Middle frontal gyrus (tissue), 1 donor: ENCODE measurements around the gene HNRNPA1.
"Not testable (repeated sequence)": the region's sequence is repeated elsewhere in the genome, so short reads cannot be mapped to it uniquely, and the experiment has no call there.

Experiments used
- DNase-seq: peaks from one replicate; pipeline ENCODE4 v3.0.0-alpha.2; 2015; ENCODE audit warnings: low spot score; ENCODE audit errors: extremely low spot score

Gene HNRNPA1

DNA sequence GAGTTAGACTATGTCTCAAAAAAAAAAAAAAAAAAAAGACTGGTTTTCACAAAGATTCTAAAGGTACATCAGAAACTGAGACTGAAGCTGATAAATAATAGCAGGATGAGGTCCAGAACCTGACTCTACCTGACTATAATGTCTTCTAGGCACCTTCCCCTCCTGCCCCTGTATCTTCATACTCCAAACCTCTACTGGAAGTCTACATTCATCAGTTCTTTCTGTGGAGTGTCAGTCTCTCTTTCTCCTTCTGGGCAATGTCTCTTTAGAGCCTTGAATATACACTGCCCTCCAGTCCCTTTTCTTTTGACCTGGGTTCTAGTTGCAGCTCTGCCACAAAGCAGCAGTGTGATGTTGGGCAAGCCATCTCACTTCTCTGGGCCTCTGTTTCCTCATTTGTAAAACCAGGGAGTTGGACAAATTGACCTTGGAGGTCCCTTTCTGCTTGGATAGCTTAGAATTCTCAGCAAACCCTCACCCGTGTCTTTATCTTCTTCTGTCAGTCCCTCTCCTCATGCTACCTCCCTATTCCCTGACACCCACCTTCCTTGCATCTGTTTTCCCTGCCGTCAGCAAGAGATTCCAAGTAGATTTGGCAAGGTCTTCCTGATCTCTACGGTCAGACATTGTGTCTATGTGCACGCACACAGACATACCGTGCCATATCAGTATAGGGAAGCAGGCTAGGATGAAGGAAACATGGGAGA, 16.0 kb downstream of the HNRNPA1 start:
- no peak for DNase-seq

- no peak for DNase-seq
These were observed 18.4 kb downstream of the HNRNPA1 start for GRCh38 chr12:54298904-54299303.

- no peak for DNase-seq
These were observed 19.1 kb downstream of the HNRNPA1 start for GRCh38 chr12:54299515-54300224.

DNA sequence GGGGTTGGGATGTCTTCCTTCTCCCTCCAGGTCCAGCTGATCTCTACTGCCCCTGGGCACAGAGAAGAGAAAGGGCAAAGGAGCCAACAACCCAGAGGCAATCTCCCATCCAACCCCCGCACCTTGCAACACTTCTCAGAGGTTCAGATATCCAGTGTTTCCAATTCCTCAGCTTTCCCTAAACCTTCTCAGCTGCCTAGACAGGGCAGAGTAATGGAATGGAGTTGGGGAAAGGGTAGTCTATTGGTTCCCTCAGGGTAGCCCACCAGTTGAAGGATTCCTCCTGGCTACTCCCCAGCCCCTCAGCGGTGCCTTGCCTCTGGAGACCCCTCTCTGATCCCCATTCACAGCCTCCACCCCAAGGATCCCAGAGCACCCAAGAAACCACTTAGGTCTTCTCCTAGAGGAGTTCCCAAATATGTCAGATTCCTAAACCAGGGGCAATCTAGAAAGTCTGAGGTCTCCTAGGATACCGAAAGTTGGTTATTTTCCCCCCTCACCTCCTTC, 19.8 kb downstream of the HNRNPA1 start:
- DNase-seq, result no peak

- DNase-seq, result no peak
These were observed 20.4 kb downstream of the HNRNPA1 start, which contains the start of gene NFE2 for GRCh38 chr12:54300732-54301427. NFE2 (minus strand) TSS chr12:54301015; CDS start chr12:54295248, 5,767 bp downstream.

DNA sequence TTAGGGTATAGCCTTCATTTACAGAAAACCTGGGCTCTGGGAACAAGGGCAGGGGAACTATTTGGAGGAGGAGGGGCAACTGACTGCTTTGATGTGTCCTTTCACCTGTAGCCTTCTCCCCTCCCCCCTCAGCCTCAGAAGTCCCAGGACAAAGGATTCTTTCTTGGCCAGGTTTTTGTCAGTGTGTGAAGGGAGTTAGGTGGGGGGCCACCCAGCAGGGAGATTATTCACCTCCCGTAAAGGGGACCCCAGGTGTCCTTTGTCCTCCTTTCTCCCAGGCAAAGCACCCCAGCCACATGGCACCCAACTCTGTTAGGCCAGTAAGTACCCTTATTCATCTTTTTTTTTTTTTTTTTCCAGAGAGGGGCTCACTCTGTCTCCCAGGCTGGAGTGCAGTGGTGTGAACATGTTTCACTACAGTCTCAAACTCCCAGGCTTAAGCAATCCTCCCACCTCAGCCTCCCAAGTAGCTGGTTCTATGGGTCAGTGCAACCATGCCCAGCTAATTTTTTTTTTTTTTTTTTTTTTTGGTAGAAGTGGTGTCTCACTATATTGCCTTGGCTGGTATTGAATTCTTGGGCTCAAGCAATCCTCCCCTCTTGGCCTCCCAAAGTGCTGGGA, 21.0 kb downstream of the HNRNPA1 start:
- DNase-seq, result no peak

DNA sequence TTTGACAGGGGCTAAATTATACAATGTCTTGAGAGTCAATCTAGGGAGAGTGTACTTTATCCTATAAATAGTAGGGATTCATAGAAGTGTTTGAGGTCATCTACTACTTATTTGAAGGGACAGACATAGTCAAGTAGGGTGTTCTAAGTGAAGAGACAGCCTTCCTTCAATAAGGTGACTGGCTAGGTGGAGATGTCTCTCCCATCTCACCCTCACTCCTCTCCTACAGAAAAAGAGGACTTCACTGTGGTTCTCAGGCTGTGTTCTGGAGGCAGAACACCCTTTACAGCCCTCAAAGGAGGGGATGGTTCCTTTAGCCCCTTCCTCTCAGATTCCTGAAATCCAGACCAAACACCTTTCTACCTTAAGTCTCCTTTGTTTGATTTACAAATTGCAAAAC, 23.1 kb downstream of the HNRNPA1 start:
- DNase-seq, result no peak

DNA sequence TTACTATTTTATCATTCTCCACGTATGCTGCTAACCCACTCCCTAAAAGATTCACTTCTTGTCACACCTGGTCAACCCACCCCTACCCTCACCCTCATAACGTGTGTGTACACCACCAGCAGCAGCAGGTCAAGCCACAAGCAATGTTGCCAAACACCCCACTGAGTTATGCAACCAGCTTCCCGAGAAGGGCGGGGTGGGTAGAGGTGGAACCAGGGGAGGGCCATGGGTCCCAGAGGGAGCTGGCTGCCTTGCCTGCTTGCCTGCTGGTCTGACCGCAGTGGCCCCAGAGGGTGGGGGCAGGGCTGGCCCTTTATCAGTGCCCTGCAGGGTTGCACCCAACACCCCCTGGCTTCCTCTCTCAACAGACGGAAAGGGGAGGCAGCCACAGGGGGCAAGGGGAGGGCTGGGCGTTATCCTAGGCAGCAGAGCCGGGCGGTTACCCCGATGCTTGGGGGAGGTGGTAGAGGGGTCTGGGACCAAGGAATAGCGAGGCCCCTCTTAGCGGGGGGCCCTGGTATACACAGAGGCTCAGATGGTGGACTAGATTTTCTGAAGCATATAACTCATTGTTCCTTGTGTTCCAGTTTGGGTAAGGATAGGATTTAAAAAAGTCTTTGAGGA, 23.8 kb downstream of the HNRNPA1 start:
- no peak for DNase-seq

DNA sequence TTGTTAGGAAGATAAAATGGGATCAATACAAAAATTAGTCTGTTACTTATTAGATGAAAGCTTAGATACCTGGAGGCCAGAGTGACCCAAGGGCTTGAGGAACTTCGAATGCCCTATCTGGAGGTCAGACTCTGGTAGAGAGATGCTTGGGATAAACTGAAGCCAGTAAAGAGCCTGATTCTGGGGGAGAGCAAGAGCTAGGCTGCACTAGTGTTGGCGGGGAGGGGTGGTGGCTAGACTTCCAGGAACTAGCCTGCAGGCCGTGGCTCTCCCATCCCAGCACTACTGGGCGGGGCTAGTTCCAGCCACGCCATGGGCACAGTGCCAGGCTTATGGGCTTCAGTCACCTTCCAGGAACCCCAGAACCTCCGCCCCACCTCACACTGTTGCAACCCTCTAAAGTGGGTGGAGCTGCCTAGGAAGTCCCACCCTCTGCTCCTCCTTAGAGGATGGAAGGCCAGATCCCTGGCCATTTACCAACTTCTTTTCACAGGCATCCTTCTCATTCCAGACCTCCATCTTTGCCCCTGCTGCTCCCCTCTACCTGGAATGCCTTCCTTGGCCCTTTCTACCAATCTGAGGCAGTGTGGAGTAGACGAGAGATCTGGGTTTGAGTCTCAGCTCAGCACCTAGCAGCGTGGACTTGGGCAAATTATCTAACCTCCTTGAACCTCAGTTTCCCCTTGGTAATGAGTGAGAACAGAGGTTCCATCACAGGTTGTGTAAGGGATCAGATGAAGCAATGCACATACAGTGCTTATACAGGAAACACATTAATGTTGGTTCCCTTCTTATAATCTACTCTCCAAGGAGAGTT, 26.6 kb downstream of the HNRNPA1 start:
- no peak for DNase-seq

- DNase-seq, result no peak
These were observed 30.5 kb downstream of the HNRNPA1 start for GRCh38 chr12:54311051-54311450.

DNA sequence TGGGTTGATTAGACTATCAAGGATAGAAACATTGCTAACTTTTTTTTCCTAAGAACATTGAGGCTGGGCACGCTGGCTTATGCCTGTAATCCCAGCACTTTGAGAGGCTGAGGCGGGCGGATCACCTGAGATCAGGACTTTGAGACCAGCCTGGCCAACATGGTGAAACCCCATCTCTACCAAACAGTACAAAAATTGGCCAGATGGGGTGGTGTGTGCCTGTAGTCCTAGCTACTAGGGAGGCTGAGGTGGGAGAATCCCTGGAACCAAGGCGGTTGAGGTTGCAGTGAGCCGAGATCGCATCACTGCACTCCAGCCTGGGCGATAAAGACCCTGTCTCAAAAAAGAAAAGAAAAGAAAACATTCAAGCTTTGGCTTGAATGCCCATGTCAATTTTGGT, 31.8 kb downstream of the HNRNPA1 start:
- DNase-seq, result not testable (repeated sequence)

DNA sequence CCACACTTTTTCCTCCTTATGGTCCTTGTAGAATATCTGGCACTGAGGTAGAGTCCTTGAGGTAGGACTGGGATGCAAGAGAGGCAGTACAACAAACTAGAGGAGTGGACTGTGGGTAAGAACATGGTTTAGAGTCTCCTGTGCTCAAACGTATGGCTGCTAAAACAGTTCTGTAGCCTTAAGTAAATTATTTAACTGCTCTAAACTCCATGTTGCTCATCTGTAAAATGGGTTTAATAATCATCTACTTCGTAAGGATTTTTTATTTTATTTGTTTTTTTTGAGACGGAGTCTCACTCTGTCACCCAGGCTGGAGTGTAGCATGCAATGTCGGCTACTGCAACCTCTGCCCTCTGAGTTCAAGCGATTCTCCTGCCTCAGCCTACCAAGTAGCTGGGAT, 40.8 kb downstream of the HNRNPA1 start:
- DNase-seq, result no peak

DNA sequence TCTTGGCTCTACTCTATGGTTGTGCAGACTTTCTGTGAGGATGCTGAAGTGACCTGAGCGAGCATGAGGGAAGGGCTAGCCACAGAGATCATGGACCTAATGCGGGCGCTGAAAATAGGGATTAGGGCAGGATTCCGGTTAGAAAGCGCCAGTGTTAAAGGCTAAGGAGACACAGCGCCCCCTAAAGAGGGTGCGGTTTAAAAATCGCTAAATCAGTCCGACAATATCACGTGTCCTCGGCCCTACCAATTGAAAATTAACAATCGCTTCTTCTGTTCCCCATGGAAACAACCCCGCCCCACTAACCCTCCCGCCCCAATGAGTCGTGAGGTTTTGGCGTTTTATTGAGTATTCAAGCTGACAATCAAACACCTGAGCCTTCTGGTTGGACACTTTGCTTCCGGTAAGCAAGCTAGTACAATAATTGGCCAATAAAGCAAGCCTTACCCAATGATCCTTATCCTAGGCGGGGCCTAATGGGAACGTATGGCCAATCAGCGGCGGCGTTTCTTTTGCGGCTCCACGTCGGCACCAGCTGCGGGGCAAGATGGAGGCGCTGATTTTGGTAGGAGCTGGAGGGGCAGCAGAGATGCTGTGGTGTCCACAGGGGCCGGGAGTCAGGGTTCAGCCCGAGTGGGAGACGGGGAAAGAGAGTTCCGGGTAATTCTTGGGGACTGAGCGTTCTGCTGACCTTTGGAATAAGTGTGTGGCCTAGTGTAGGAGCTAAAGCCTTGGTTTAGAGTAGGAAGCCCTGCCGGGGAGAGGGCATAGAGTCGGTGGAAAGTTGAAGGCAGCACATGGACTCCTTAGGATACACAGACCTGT, 44.3 kb downstream of the HNRNPA1 start, which contains the start of gene COPZ1:
COPZ1 (plus strand) TSS at position 515 of the 825 bp plus-strand sequence; CDS start at position 548, 33 bp downstream.
- DNase-seq, result peak; percentile 97

- DNase-seq, result not testable (repeated sequence)
These were observed 45.0 kb downstream of the HNRNPA1 start for GRCh38 chr12:54325442-54326109.

- DNase-seq, result no peak
These were observed 48.2 kb downstream of the HNRNPA1 start for GRCh38 chr12:54328595-54329337.

DNA sequence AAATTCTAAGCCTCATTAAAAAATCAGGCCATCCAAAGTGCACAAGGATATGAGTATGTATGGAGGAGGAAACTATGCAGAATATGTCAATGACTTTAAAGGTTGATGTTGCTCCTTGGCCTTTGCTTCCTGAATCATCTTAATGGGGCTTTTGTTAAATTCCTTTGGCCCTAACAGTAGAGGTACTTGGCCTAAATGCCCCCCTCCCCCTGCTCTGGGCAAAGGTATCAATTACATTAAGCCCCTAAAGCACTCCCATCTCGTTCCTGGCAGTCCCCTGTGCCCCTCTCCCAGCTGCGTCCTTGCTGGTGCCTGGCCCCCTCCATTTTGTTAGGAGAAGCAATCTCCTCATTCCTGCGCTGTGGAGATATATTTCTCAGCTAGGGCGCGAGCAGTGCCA, 49.2 kb downstream of the HNRNPA1 start:
- DNase-seq, result no peak

DNA sequence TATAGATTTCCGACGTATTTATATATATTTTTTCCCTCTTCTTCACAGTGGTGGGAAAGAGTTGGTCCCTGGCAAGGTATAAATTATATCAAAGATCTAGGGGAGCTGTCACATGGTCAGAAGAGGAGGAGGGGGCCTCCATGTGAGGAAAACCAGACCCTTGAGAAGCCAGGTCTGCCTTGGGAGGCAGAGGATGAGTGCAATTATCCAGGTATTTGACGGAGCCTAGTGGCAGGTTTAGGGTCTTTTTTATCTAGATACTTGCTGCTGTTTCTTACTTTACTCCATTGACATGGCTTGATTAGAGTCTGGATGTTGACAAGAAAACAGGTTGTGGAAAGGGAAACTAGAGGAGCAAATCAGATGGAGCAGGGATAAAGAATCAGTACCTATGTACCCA, 49.9 kb downstream of the HNRNPA1 start:
- DNase-seq, result no peak

DNA sequence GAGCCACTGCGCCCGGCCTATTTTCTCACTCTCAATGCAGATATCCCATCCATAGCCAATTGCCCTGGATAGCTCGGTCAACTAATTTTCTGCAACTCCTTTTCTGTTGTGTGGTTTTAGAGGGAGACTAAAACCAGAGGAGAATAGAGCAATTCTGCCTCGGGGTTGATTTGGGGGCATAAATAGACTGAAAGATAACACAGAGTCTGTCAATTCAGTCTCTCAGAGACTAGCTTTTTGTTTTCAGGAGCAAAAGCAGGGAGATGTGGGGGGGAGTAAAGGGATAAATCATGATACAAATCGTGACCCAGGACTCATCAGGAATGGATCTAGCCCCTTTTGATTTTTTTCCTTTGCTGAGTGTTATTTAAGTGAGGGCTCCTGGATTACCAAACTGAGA, 50.9 kb downstream of the HNRNPA1 start:
- DNase-seq, result no peak
